Neural progenitor cell (in vitro differentiated cells): Measurements from ENCODE around the gene TBC1D9.

Source experiments
- CTCF ChIP-seq: fragments of 200-600 bp; sonication (generic); IDR thresholded peaks from 2 replicates; pipeline ENCODE4 v1.5.1; 2017; ENCODE audit warnings: antibody characterized with exemption, mild to moderate bottlenecking
- EZH2 ChIP-seq: fragments of 200-600 bp; sonication (generic); IDR thresholded peaks from 2 replicates; pipeline ENCODE4 v1.6.1; 2017; ENCODE audit warnings: antibody characterized with exemption, mild to moderate bottlenecking, moderate library complexity
- EZH2phosphoT487 ChIP-seq: fragments of 200-600 bp; sonication (generic); IDR thresholded peaks from 2 replicates; pipeline ENCODE4 v1.6.1; 2017; ENCODE audit warnings: antibody characterized with exemption

GRCh38 chr4:140680686-140681085 is 75.5 kb downstream of the TBC1D9 start:
- TF ChIP-seq CTCF (no peak), EZH2 (no peak), EZH2phosphoT487 (no peak)
